Fibroblast of the aortic adventitia (primary cell): ENCODE measurements around the gene MVD. TPM values are rescaled to one million over a fixed set of nuclear protein-coding genes. Genes with fewer than 3 reads are reported as not detected.

Source experiments
- DNase-seq: peaks from one replicate; pipeline ENCODE4 v3.0.0-alpha.2; 2010; ENCODE audit warnings: low read depth
- H3K4me3 ChIP-seq: 2 replicates; pipeline ENCODE4 v1.5.1; 2011; ENCODE audit warnings: low read depth, mild to moderate bottlenecking, control low read depth, low read length, moderate library complexity
- total RNA-seq: library from RNA; depleted of rRNA; stranded (reverse); fragments of >200 nt; gene quantifications from 2 replicates; pipeline ENCODE4 v1.2.3, GENCODE V29; 2012; ENCODE audit warnings: low replicate concordance
- TF ChIP-seq, protein P1 (sequence below): IDR thresholded peaks from 2 replicates; pipeline ENCODE4 v1.5.1; 2011; ENCODE audit warnings: mild to moderate bottlenecking, low read length, control low read depth, inconsistent platforms; ENCODE audit not compliant: insufficient read depth

The MVD gene
- total RNA-seq, 1 donor: 24.4 TPM

DNA sequence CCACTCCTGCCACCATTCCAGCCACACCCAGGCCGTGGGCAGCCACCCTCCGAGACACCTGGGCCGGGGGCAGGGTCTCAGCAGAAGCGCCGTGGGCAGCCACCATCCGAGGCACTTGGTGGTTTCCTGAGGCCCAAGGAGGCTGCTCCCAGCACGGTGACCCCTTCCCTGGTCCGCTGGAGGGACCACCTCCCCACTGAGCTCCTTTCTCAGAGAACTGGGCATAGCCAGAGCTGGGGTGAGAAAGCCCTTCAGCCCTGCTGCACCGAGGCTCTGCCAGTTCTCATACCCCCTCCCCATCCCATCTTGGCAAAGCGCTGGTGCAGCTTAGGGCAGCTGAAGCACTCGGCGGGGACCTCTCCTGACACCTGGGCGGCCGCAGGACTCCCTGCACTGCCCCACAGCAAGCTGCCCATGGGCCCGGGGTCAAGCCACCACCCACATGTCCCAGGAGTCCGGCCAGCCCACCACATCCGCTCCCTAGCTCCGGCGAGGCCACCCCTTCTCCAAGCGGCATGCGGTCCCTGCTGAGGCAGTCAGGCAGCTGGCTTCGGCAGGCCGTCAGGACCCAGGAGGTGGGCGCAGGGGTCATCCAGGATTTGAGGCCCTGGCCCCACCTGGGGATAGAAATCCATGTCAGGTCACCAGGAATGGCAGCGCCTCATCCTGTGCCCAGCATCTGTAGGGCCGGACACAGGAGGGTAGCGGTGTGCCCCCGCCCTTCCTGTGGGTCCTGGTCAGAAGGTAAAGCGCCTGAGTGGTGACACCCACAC is 10.7 kb downstream of the MVD start:
- TF ChIP-seq, protein P1, sequence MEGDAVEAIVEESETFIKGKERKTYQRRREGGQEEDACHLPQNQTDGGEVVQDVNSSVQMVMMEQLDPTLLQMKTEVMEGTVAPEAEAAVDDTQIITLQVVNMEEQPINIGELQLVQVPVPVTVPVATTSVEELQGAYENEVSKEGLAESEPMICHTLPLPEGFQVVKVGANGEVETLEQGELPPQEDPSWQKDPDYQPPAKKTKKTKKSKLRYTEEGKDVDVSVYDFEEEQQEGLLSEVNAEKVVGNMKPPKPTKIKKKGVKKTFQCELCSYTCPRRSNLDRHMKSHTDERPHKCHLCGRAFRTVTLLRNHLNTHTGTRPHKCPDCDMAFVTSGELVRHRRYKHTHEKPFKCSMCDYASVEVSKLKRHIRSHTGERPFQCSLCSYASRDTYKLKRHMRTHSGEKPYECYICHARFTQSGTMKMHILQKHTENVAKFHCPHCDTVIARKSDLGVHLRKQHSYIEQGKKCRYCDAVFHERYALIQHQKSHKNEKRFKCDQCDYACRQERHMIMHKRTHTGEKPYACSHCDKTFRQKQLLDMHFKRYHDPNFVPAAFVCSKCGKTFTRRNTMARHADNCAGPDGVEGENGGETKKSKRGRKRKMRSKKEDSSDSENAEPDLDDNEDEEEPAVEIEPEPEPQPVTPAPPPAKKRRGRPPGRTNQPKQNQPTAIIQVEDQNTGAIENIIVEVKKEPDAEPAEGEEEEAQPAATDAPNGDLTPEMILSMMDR: no peak
- no peak overlapping the region for H3K4me3 ChIP-seq
- no peak for DNase-seq

DNA sequence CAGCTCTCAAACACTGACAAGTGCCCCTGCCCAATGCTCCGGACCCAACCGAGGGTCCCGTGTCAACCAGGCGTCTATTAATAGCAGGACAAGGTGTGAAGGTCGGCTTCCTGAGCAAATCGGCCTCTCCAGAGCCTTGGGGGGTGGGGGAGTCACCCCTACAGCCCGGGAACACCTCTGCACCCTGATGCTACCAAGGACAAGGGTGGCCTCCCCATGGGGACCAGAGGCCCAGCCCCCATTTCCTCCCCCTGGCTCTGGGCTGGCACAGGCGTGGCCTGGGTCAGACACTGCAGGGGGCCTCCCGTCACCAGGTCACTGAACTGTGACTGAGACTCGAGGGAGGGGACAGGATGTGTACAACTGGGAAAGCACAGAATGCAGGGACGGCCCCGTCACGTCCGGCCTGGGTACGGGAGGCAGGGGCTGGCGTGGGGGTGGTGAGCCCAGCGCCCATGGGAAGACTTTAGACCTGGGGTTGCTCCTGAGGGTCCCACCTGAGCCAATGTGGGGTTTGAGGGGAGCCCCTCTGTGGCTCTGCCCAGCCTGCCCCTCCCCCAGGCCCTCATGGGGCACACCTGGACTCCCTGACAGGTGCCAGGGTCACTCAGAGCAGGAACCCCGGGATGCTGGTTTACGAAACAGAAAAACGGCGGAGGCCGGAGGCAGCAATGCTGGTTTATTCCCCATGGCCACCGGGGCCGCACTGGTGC is 11.5 kb downstream of the MVD start:
- H3K4me3 ChIP-seq: peak overlapping the region; percentile 77
- no peak for DNase-seq
- TF ChIP-seq, protein P1: no peak

DNA sequence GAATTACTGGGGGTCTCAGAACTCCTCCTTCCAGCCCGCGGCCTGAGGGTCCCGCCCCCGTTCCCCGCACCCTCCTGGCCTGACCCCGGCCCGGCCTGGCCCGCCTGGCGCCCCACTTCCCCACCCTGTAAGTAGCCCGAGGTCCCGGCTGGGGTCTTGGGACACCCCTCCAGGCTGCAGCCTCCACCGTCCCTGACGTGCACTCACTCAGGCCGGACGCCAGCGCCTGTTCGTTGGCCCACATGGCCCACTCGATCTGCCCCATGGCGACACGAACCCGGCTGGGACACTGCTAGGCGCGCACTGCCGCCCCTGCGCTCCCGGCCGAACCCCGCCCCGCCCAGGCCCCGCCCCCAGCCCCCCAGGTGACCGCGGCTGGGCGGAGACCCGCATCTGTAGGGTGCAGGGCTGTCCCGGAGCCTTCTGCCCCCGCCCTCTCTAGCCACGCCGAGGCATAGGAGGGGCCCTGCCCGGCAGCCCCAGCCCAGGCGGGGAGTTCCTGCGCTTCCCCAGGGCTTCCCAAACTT is 12.1 kb downstream of the MVD start, which contains the start of gene CYBA:
Gene CYBA (minus strand): TSS at position 305 of the 527 bp plus-strand sequence. CDS start 40 bp downstream, at position 265.
- peak; percentile 39 for DNase-seq
- TF ChIP-seq, protein P1: no peak
- H3K4me3 ChIP-seq: peak within 1 kb of the TSS; percentile 77

DNA sequence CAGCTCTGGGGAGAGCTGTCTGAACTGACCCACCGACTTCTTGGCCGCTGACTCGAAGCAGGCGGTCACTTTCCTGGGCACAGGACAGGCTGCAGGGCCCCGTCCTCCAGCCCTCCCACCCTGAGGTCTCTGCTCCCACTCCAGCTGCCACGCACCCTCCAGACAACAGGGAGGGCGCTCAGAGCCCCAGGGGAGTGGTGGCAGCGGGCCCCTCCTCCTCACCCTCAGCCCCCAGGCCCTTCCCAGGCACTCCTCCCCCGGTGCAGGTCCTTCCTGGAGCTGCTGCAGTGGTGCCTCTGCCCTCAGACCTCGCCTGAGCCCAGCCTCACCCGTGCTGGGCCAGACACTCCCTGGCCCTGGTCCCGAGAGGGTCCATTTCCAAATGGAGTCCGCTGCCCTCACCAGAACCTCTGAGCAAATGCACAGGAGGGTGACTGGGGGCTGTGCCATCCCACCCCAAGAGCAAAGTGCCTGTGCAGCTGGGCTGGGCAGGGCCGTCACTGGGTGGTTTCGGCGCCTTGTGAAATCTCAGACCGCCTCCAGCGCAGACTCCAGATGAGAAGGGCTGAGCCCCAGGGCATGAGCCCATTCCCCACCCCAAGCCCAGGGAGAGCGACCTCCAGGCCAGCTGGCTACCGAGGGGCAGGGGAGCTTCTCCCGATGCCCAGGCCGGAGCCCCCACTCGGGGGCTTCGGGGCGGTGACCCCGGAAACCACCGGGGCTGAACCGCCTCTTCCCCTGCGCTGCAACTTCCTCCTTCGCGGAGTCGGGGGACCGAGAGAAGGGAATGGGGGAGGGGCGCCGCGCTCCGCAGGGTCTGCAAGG is 12.8 kb downstream of the MVD start:
- peak overlapping the region; percentile 77 for H3K4me3 ChIP-seq
- DNase-seq: no peak
- TF ChIP-seq, protein P1: no peak

DNA sequence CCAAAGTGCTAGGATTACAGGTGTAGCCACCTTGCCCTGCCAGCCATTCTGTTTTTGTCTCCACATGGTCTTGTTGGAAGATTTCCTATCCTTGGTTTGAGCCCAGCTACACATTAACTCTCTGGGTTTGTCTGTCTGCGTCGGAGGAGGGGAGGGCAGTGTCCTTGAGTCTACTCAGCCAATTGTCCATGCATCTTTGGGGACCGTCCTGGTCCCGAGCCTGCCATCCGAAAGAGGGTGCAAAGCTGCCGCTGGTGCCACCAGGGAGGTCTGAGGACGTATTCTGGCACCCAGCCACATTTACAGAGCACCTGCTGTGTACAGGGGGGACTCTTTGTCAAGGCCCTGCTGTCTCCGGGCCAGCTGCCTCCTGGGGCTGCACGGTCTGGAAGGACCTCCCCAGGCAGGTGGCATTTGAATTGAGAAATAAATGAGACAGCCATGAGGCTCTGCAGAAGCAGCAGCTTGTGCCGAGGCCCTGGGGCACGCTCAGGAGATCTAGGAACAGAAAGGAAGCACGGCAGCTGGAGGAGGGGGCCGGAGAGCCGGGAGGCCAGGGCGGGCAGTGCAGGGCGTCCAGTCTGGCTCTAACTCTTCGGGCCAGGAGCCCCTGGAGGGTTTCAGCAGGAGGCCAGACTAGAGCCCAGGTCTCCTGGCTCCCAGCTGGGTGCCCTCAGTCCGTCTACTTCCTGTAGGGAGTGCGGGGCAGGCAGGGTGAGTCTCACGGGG is 13.5 kb downstream of the MVD start:
- H3K4me3 ChIP-seq: no peak overlapping the region
- TF ChIP-seq, protein P1: no peak

More for the DNA sequence above, 13.5 kb downstream of the MVD start:
- DNase-seq: no peak
